ENCODE measurements around the gene RNF19B.

- TF ChIP-seq CTCF (IDR thresholded peaks at IDR 0.05) (no peak), POLR2A (IDR thresholded peaks at IDR 0.05) (no peak)
Observed at GRCh38 chr1:32897082-32898049, 67.2 kb downstream of the RNF19B start.
